ENCODE data around the gene SERF2. TPM values are rescaled to one million over a fixed set of nuclear protein-coding genes. Genes with fewer than 3 reads are reported as not detected.
"Not testable (repeated sequence)": the region's sequence is repeated elsewhere in the genome, so short reads cannot be mapped to it uniquely, and the experiment has no call there.

SERF2 gene
- total RNA-seq, 4 donors from 2014 or later, result 486 to 741 (median 626) TPM

DNA sequence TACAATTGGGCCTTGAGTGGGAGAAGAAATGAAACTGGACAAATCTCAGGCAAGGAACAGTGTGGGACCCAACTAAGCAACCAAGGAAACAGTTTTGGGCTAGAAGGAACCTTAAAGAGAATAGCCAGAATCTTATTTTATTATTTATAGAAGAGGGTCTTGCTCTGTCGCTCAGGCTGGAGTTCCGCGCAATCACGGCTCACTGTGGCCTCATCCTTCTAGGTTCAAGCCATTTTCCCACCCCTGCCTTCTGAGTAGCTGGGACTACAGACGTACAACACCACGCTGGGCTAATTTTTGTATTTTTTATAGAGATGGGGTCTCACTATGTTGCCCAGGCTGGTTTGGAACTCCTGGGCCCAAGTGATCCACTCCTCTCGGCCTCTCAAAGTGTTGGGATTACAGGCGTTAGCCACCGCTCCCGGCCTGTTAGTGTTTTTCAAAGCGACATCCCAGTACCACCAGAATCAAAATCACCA, 33.9 kb downstream of the SERF2 start:
- DNase-seq (ENCODE audit: low spot score in 2 of 2), result peak in 1 of 2 donors; percentile 53
- intact Hi-C loops (cut with DNase I; ENCODE audit: low total_unique reads), result no loop called here
- no peak overlapping the region for H3K4me3 ChIP-seq (ENCODE audit: low read depth, poor library complexity, severe bottlenecking)
- TF ChIP-seq CTCF (IDR thresholded peaks at IDR 0.05), result no peak
- no peak for TF ChIP-seq POLR2A (IDR thresholded peaks at IDR 0.05)
- 94 to 97% methylated on average over 11 of the region's 11 CpGs for WGBS, 2 donors

GRCh38 chr15:43826508-43827341, 34.6 kb downstream of the SERF2 start, which contains the start of gene WDR76:
WDR76 (plus strand) TSS chr15:43827002; CDS start chr15:43827033, 31 bp downstream.
- intact Hi-C loops (cut with DNase I; ENCODE audit: low total_unique reads), result no loop called here
- DNase-seq (ENCODE audit: low spot score in 2 of 2), result peak; percentile 71 to 96
- 4 to 5% methylated on average over 35 to 48 of the region's 48 CpGs for WGBS, 2 donors
- TF ChIP-seq POLR2A (IDR thresholded peaks at IDR 0.05) (no peak), CTCF (IDR thresholded peaks at IDR 0.05) (no peak)
- H3K4me3 ChIP-seq (ENCODE audit: low read depth, poor library complexity, severe bottlenecking), result peak within 1 kb of the TSS; percentile 34

- no peak overlapping the region for H3K4me3 ChIP-seq (ENCODE audit: low read depth, poor library complexity, severe bottlenecking)
- WGBS, 2 donors, result 35 to 43% methylated on average over 6 of the region's 6 CpGs
- DNase-seq (ENCODE audit: low spot score in 2 of 2), result peak in 1 of 2 donors; percentile 28
- TF ChIP-seq POLR2A (IDR thresholded peaks at IDR 0.05), result no peak
- no peak for TF ChIP-seq CTCF (IDR thresholded peaks at IDR 0.05)
- intact Hi-C loops (cut with DNase I; ENCODE audit: low total_unique reads), result no loop called here
Observed at GRCh38 chr15:43828061-43828657, 36.0 kb downstream of the SERF2 start.

DNA sequence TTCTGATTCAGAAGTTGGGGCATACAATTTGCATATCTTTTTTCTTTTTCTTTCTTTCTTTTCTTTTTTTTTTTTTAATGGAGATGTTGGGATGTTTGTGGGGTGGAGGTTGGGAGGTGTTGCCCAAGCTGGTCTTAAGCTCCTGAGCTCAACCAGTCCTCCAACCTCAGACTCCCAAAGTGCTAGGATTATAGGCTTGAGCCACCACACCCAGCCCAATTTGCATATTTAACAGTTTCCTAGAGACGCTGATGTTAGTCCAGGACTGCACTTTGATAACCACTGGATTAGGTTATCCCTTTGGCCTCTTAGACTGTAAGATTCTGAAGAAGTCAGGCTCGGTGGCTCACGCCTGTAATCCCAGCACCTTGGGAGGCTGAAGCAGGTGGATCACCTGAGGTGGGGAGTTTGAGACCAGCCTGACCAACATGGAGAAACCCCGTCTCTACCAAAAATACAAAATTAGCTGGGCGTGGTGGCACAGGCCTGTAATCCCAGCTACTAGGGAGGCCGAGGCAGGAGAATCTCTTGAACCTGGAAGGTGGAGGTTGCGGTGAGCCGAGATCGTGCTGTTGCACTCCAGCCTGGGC, 37.9 kb downstream of the SERF2 start:
- WGBS, 2 donors, result 92 to 93% methylated on average over 9 of the region's 9 CpGs
- H3K4me3 ChIP-seq (ENCODE audit: low read depth, poor library complexity, severe bottlenecking); intact Hi-C loops (cut with DNase I; ENCODE audit: low total_unique reads): not testable (repeated sequence)
- peak in 1 of 2 donors; percentile 66 for DNase-seq (ENCODE audit: low spot score in 2 of 2)

DNA sequence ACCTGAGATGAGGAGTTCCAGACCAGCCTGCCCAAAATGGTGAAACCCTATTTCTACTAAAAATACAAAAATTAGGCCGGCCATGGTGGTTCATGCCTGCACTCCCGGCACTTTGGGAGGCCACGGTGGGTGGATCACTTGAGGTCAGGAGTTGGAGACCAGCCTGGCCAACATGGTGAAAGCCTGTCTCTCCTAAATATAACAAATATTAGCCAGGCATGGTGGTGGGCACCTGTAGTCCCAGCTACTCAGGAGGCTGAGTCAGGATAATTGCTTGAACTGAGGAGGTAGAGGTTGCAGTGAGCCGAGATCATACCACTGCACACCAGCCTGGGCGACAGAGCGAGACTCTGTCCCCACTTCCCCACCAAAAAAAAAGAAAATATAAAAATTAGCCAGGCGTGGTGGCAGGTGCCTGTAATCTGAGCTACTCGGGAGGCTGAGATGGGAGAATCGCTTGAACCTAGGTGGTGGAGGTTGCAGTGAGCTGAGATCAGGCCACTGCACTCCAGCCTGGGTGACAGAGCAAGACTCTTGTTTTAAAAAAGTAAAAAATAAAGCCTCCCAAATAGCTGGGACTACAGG, 38.7 kb downstream of the SERF2 start:
- peak in 1 of 2 donors; percentile 62 for DNase-seq (ENCODE audit: low spot score in 2 of 2)
- H3K4me3 ChIP-seq (ENCODE audit: low read depth, poor library complexity, severe bottlenecking); intact Hi-C loops (cut with DNase I; ENCODE audit: low total_unique reads): not testable (repeated sequence)
- WGBS, 2 donors, result 94 to 95% methylated on average over 9 of the region's 9 CpGs

GRCh38 chr15:43831519-43832052, 39.5 kb downstream of the SERF2 start:
- peak in 1 of 2 donors; percentile 57 for DNase-seq (ENCODE audit: low spot score in 2 of 2)
- intact Hi-C loops (cut with DNase I; ENCODE audit: low total_unique reads); H3K4me3 ChIP-seq (ENCODE audit: low read depth, poor library complexity, severe bottlenecking): not testable (repeated sequence)
- 89 to 93% methylated on average over 14 of the region's 14 CpGs for WGBS, 2 donors

DNA sequence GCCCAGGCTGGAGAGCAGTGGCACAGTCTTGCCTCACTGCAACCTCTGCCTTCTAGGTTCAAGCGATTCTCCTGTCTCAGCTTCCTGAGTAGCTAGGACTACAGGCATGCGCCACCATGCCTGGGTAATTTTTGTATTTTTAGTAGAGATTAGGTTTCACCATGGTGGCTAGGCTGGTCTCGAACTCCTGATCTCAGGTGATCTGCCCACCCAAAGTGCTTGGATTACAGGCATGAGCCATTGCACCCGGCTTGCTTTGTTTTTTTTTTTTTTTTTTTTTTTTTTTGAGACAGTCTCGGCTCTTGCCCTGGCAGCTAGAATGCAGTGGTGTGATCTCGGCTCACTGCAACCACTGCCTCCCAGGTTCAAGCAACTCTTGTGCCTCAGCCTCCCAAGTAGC, 40.4 kb downstream of the SERF2 start:
- intact Hi-C loops (cut with DNase I; ENCODE audit: low total_unique reads); H3K4me3 ChIP-seq (ENCODE audit: low read depth, poor library complexity, severe bottlenecking): not testable (repeated sequence)
- WGBS, 2 donors, result 92% methylated on average over 6 of the region's 6 CpGs
- DNase-seq (ENCODE audit: low spot score in 2 of 2), result peak in 1 of 2 donors; percentile 48

All from lower leg skin (tissue), 4 donors.